Left ventricle myocardium superior (tissue), 1 donor: ENCODE measurements around the gene FN1. TPM values are rescaled to one million over a fixed set of nuclear protein-coding genes. Genes with fewer than 3 reads are reported as not detected.

Experiments
- ATAC-seq: fragments of 200-7000 bp; cut with Tn5 transposase; one replicate; pipeline ENCODE4 v1.9.1; 2020; ENCODE audit warnings: mild to moderate bottlenecking, moderate library complexity
- DNase-seq: peaks from one replicate; pipeline ENCODE4 v3.0.0-alpha.2; 2020
- intact Hi-C: fragments of 100-400 bp; cut with micrococcal nuclease; formaldehyde crosslinking; loops from one replicate; pipeline ENCODE4 v1.11.0; 2022
- total RNA-seq: library from RNA; stranded (reverse); fragmentation: NEBNext Ultra II Directional; extraction: Animal tissue kit (Norgen Biotek cat#: 25700); gene quantifications from one replicate; pipeline ENCODE4 v1.2.1, GENCODE V29; 2021
- donor health status: DM: no; HTN: yes; CAD: no; lungs with severe emphysema.

Gene FN1
- total RNA-seq, 1 donor from 2014 or later = 68.9 TPM

DNA sequence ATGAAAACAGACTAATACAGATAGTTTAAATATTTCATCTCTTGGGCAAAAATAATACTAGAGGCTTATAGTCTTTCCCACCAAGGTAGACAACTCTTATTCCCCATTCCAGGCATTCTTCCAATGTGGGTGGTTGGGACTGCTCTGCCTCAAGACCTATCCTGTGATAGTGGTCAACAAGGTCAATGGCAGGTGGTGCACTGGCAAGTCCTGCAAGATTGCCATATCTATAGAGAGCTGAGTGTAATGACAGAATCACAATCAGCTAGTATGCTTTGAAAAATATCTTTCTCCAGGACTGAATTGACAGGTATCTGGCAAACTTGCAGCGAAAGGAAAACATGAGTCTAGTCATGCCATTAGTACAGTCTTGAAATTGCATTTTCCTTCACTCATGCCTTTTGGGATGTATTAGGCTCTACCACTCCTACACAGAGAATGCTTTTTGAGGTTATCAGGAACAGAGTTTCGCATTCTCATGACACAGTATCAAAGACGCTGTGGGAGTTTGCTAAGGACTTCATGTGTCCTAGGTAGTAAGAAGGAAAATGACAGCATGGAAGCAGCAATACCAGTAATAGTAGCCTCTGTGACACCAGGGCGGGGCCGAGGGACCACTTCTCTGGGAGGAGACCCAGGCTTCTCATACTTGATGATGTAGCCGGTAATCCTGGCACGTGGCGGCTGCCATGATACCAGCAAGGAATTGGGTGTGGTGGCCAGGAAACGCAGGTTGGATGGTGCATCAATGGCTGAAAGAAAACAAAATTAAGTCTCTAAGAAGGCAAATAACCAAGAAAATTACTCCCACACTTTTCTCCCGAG is 61.0 kb downstream of the FN1 start:
- intact Hi-C loops = no loop called here

DNA sequence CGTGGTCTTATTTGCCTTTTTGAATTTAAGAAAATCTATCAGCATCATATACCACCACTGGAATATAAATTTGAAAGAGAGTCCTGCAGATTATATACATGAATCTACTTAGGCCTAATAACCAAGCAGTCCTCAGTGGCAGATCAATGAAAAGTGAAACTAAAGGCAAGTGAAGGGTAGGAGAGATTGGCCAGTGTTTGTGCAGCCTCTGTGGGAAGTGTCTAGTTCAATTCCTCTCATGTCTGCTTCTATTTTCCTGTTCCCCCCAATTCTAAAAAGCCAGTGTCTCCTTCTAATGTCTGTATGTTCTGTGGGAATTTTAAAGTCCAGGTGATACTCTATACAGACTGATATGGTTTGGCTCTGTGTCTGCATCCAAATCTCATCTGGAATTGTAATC is 61.9 kb downstream of the FN1 start:
- intact Hi-C loops = no loop called here
- no peak for DNase-seq
- ATAC-seq = no peak

More for the DNA sequence above, 61.0 kb downstream of the FN1 start:
- ATAC-seq (no peak), DNase-seq (no peak)

DNA sequence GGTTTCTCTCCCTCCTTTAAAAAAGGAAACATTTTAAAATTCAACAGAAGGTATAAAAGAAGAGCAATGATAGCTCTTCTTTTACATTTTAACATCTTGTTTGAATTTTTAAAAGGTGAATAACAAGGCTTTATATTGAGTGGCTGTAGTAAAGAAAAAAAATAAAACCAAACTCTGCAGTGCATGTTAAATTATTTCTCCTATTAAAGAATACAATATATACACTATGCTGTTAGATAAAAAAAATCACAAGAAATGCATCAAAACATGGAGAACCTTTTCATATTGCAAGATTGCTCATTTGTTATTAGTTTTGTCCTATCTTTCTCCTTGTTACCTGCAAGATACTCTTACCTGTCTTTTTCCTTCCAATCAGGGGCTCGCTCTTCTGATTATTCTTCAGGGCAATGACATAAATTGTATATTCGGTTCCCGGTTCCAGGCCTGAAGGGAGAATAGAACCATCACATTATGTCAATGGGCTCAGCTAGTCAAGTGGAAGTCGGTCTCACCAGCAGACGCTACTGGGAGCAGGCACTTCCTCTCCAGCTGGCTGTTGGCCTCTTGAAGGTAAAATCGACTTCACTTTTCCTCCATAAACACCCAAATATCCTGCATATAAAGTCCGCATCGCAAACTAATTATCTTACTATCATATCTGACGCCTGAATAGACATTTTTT is 62.8 kb downstream of the FN1 start:
- intact Hi-C loops = no loop called here
- ATAC-seq = no peak
- DNase-seq = no peak

DNA sequence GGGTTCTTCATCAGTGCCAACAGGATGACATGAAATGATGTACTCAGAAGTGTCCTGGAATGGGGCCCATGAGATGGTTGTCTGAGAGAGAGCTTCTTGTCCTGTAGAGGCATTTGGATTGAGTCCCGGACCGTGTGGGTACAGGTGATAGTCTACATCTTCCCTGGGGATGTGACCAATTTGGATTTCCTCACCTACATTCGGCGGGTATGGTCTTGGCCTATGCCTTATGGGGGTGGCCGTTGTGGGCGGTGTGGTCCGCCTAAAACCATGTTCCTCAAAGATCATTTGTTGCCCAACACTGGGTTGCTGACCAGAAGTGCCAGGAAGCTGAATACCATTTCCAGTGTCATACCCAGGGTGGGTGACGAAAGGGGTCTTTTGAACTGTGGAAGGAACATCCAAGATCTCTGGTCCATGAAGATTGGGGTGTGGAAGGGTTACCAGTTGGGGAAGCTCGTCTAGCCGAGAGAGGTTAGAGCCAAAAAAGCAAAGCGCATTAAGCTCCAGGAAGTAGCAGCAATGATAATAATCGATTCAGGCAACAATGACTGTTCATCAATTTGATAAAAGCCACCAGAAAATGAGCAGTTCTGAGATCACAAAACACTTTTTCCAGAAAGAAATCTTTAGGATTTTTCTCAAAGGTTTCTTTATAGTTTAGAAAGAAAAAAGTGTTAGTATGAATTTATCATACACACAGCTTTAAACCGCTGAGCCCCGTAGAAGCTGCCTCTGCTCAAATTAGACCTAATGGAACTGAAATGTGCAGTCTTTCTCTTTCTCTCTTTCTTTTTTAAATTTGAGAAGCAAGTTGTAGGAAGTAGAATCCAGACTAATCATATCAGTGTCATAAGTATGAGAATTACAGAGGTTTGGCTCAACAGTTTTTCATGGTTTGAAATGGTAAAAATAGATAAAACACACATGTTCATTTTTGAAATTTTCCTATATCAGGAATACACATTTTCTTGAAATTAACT is 63.7 kb downstream of the FN1 start:
- intact Hi-C loops = no loop called here
- no peak for DNase-seq
- ATAC-seq = no peak

DNA sequence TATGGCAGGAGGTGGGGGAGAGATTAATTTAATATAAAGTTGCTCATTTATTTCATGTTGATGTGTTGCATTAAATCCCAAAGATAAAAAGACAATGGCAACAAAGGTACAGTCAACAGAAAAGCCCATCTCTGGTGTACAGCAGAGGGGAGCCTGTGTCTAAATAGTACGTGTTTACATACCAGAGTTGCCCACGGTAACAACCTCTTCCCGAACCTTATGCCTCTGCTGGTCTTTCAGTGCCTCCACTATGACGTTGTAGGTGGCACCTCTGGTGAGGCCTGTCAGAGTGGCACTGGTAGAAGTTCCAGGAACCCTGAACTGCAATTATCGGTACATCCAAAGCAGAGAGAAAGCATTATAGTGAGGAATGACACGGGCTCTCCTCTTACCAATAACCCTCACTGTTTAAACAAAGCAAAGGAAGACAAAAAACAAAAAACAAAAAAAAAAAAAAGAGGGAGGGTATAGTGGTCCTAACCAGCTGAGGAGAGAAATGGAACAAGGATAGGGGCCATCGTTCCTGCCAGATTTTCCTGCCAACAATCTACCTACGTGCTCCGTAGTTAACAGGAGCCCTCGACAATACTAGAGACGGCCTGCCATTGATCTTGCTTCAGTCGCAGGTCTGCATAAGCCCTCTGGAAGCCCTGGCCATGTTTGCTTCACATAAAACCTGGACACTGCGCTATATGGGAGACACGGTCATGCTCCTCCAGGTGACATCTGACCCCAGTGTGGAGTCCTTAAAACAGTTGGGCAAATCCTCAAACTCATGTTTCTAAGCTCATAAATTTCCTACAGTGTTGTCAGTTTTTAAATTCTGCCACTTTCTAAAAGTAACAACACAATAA is 65.5 kb downstream of the FN1 start:
- intact Hi-C loops = no loop called here
- no peak for ATAC-seq
- DNase-seq = no peak

DNA sequence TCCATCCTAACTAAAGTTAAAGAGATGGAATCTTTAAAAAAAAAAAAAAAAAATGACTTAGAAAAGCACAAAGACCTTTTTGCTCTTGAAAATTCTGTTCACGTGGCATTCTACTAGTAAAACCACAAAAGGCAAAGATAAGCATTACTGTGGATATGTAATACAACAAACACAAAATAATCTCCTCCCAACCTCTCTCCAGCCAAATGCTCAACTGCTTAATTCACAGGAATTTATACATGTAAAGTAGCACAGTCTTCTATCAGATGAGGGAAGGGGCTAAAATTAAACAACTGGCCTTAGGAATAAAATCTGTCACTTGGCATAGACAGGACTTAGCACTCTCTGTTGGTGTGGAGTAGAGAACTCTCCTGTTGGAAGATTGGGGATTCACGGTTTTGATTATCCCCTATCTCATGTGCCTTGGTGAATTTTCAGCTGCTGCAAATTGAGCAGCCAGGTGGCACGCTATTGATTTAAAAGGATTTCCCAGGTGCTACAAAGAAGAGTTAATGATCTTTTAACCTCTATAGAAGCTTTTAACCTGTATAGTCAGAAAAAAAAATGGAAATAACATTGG is 66.6 kb downstream of the FN1 start:
- intact Hi-C loops = no loop called here
- ATAC-seq = no peak

DNA sequence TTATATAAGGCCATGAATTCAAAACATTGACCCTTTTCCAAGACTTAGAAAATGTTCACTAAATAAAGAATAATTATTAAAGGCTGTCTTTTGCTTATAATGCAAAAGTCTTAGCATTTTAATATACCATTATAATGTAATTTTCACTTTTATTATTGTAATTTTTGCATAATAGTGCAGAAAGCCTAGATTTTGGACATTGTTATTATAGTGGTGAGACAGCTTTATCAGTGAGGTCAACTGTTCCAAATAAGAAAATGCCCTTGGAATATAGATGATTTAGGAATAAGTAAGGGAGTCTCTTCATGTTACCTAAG is 67.4 kb downstream of the FN1 start:
- DNase-seq (no peak), ATAC-seq (no peak)
- intact Hi-C loops = no loop called here

More for the DNA sequence above, 66.6 kb downstream of the FN1 start:
- no peak for DNase-seq

DNA sequence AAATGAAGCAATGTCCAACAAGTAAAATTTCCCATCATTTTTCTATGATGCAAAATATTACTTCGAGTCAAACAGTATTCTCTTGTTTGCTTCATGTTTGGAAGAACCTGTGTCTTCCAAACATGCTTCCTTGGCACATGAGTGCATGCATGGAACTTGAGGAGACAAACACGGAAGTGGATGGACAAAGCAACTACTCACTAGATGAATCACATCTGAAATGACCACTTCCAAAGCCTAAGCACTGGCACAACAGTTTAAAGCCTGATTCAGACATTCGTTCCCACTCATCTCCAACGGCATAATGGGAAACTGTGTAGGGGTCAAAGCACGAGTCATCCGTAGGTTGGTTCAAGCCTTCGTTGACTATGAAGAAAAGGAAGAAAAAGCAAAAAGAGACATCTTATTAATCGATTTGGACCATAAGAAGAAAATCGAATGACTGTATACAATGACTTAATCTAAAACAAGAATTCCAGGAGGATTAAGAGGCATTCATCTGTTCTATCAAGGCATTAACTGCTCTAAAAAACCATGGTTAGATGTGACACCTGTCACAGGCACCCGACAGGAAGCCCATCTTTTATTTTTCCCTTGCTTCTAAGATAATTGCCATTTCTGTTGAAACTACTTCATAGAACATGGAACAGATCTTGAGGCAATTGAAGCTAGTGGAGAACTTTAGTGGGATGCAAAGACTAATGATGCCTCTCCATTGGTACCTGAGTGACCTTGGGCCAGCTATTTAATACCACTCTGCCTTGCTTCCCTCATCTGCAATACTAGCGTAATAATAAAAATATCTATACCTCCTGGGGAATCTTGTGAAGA is 68.0 kb downstream of the FN1 start:
- DNase-seq = no peak
- intact Hi-C loops = no loop called here
- no peak for ATAC-seq

DNA sequence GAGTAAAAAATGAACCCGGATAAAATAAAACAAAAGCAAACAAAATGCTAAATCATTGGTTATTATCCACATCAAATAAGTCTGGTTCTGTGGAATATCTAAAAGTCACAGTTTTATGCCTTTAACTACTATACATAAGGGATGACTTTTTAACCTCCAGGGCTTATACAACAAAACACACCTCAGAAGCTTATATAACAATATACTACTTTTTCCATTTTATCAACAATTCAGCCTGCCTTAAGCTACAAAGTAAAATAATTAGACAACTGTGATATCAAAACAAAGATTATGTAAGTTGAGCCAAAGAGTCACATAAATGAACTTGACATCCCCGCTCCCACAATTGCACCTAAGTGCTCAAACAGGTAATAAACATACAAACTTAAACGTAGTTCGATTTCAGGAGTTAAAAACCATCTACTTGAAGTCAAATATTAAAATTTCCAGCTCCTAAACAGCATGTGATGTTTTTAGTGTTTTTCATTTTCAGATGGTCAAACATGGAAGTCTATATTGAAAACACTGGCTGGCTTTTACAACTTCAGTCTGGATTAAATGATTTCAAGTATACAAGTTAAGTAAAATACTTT is 69.3 kb downstream of the FN1 start:
- intact Hi-C loops = no loop called here
- DNase-seq = no peak

DNA sequence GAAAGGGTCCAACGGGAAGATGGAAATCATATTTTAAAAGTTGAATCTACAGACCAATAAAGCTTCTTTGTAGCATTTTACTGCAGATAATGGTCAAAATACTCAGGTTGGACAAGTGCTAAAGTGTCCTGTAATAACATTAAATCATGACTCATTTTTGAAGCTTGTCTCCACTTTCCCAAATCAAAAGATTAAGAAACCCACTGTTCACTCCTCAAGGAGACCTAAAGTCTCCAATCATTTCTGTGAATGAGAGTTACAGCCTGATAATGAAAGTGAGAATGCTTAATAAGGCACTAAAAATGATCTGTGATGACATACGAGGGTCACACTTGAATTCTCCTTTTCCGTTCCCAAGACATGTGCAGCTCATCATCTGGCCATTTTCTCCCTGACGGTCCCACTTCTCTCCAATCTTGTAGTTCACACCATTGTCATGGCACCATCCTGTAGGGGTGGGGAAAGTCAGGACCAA is 70.6 kb downstream of the FN1 start:
- no peak for ATAC-seq
- no peak for DNase-seq
- intact Hi-C loops = no loop called here

More for the DNA sequence above, 69.3 kb downstream of the FN1 start:
- ATAC-seq = no peak

DNA sequence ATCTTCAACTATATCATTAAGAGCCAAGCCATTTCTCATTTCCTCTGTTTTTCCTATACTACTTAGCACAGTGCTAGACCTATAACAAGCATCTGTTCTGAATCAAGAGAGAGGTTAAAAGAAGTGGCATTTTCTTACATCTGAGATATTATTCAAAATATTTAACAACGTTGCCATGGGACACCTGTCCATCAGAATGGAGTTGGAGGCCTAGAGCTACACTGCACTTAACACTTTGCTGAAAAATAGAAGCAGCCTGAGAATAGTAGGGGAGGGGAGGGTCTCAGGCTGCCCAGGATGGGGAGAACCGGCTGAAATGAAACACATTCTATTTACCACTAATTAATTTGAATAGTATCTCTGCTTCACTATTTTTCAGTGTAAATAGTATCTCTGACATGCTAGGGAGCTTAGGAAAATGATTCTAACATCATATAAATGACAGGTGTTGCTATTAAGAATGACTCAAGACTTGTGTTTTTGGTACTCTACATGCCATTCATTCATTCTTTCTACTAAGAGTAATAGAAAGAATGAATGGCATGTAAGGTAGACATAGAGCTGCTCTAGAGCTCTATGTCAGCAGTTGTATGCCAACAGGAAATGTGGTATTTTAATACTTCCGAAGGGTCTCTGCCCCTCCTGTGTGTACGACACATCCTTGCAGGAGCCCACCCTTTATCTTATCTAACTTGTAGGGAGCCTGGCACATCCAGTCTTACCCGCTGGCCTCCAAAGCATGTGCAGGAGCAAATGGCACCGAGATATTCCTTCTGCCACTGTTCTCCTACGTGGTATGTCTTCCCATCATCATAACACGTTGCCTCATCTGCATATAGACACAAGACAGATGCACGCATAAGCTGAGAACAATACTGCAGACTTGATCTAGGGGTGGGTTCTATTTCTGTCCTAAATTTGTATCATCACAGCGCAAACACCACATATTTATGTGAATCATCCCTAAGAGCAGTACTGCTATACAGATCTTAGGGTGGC is 71.4 kb downstream of the FN1 start:
- DNase-seq (no peak), ATAC-seq (no peak)
- intact Hi-C loops = no loop called here

DNA sequence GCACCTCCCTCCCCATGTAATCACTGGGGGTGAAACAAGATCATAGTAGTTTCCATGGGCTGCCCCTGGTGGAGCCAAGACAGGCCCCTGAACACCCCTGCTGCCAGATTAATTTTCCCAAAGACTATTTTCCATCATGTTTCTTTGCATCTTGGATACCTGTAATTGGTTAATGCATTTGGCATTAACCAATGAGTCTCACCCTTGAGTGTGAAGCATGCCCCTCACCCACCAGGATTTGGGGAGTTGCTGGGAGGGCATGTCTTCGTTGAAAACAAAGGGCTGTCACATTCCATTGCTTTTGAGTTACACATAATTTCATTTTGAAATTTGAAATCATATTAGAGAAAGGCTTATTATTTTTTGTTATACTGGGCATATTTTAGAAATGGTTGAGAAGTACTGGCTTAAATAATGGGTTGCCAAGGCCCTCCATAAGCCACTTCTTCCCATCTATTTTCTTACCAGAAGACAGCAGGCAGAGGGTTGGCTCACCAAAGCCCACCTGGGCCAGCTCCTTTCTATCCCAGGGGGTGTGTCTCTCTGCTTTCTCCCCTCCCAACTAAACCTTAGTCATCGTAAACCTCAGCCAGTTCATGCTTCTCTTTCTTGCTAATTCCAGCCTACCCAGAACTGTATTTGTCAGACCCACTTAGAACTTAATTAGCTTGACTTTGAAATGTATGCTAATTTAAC is 72.3 kb downstream of the FN1 start:
- DNase-seq (no peak), ATAC-seq (no peak)
- intact Hi-C loops = no loop called here

DNA sequence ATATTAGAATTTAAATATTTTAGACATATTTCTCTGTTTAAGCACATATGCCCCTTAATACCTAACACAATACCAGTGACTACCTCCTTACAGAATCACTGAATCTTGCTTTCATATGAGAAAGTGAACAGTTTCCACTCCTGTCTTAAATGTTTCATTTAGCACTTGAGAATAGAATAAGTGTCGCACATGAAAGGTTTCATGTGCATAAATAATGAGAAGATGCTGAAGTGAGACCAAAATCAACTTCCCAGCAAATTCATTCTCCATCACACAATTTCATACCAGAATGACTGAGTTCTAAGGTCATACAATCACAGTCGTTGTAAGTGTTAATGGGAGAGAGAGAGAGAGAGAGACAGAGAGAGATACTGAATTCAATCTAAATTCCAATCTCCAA is 72.8 kb downstream of the FN1 start:
- ATAC-seq (no peak), DNase-seq (no peak)
- intact Hi-C loops = no loop called here

DNA sequence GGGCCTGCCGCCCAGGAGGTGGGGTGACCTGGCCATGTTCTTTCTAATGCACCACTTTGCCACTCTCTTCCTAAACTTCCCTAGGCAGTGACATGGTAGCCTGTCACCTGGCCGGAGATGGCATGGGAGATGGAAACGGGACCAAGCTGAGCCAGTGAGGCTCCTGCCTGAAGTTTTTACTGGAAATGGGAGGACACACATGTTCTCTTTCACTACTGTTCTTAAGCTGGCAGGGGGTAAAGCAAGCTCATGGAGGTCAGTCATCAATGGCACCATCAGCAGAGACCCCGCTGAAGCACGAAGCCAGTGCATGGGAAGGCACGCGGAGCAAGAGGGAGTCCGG is 73.3 kb downstream of the FN1 start:
- intact Hi-C loops = no loop called here
- ATAC-seq (no peak), DNase-seq (no peak)

DNA sequence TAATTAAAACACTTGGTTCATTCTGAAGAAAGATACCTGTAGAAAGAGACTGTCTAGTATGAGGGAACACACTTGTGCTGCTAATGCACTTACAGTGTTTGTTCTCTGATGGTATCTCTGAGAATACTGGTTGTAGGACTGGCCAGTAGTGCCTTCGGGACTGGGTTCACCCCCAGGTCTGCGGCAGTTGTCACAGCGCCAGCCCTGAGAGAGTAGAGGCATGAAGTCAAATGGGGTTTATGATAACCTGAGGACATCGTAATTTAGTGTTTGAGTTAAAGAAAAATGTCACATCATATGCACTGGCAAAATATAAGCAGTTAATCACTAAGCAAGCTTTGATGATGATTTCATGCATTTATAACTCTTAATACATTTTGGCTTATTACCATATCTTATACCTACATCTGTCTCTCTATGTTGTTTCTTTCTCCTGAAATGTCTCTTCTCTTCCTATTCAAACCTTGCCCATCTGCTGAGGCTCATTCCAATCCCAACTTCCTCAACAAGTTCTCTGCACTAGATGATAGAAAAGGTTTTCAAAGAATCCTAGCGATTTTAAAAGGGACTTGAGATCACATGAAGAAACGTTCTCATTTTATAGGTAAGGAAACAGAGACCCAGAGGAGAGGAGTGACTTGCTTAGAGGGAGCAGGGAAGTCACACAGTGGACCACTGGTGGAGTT is 73.8 kb downstream of the FN1 start:
- DNase-seq = no peak
- no peak for ATAC-seq
- intact Hi-C loops = no loop called here
